Stimulated activated CD8-positive, alpha-beta memory T cell treated with anti-CD3 and anti-CD28 coated beads, Interleukin-12 subunit alpha, Interleukin-12 subunit beta, amount 100 ng/mL, for 1 hour (primary cell): ENCODE measurements around the gene ARID3C.

Source experiments
- DNase-seq: peaks from one replicate; pipeline ENCODE4 v3.0.0-alpha.2; 2020; ENCODE audit warnings: low read depth

ARID3C gene

GRCh38 chr9:34577400-34578240, 51.2 kb downstream of the ARID3C start:
- no peak for DNase-seq

DNA sequence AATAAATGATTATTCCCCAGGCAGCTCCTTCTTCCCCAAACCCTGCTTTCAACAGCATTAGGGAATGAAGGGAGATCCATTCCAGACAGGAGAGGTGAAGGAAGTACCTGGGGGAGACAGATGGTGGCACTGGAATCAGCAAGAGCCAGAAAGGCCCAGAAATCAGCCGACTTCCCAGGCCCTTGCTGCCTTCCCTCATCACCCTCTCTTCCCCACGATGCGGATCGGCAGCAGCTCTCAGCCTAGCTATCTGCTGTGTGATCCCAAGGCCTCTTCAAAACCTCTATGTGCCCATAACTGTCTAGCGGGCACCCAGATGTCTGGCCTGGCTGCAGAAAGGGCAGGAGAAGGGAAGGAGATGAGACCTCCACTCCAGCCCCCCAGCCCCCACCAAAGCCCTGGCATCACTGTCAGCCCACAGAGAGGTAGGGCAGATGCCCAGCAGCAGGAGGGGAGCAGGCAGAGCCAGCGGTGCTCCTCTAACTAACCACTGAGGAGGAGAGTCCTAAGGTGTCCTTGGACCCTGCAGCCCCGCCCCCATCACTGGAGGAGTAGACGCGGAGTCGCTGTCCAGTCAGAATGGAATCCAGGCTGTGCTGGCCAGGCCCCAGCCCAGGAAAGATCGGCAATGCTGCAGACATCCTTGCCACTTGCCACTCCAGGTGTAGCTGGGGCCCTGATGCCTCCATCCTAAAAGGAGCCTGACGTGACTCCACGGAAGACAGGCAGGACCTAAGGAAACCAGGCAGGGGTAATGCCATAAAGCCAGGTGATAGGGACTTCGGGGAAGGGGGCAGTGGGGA, 52.1 kb downstream of the ARID3C start:
- no peak for DNase-seq

- no peak for DNase-seq
These were observed 52.8 kb downstream of the ARID3C start for GRCh38 chr9:34575862-34576596.

DNA sequence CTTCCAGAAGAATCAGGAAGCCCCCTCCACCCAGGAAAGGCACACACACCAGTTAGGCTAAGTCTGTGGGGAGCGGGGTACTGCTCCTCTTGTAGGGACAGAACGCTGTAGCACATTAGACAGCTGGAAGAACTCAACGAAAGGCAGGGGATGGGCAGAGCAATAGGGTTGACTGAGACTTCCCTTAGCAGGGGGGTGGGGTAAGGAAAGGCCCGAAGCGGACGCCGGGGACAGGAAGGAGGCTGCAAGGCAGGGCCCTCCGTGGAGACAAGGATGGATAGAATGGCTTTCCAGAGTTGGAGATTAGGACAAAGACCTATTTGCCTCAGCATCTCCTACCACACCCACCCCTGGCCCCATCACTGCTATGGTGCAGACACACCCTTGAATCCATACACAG, 53.6 kb downstream of the ARID3C start:
- DNase-seq = no peak

DNA sequence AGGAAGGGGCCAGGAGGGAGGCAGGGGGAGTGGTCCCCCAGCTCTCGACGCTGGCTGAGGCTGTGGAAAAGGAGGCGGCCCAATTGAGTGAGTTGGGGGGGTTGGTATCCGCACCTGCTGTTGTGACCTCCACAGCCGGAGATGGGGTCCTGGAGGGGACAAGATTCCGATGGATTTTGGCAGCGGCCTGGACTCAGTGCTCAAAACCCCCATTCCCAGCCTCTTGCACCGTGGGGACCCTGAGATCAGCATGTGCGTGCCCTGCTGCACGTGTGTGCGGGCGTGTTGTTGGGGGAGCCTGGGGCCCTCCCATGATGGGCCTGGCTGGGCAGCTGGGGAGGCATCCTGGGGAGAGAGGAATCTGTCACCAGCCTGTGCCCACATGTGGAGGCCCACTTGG, 54.3 kb downstream of the ARID3C start:
- no peak for DNase-seq

DNA sequence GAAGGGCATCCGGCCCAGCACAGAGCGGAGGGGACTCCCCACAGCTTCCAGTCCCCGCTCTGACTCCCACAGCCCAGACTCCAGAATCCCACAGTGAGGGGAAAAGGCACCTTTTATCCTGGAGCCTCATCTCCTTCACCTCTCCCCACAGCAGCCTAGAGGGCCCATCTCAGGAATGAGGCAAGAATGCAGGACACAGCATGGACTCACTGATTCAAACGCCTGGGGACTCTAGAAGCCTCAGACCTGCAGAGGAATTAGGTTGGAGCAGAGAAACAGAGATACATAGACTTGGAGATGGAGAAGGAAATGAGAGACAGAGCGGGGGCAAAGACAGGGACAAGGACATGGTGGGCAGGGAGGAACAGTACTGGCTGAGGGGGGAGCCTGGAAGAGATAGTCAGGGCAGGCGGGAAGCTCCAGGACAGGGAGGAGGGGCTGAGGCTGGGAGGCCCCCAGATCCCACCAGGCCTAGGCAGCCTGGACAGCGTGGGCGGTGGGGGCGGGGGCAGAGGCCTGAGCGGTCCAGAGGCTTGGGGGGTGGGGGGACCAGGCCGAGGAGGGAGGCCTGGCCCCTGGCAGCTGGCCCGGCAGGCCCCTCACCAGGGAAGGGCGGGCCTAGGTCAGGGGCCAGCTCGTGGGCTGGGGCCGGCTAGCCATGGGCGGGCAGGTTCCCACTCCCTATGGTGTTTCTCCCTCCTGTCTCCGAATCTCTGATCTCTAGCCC, 55.1 kb downstream of the ARID3C start:
- DNase-seq = no peak

- no peak for DNase-seq
These were observed 56.2 kb downstream of the ARID3C start for GRCh38 chr9:34572628-34573027.

GRCh38 chr9:34572092-34572491, 56.8 kb downstream of the ARID3C start:
- no peak for DNase-seq

GRCh38 chr9:34571481-34571810, 57.4 kb downstream of the ARID3C start:
- no peak for DNase-seq
